Activated naive CD8-positive, alpha-beta T cell treated with anti-CD3 and anti-CD28 coated beads, Interleukin-2, amount 50 U/mL, for 16 hours (primary cell): Measurements from ENCODE around the gene LRP1-AS.

Experiments used
- DNase-seq: peaks from one replicate; pipeline ENCODE4 v3.0.0-alpha.2; 2020; ENCODE audit warnings: low read depth, low spot score

Gene LRP1-AS

GRCh38 chr12:57141249-57141648 is 6.2 kb downstream of the LRP1-AS start:
- no peak for DNase-seq

GRCh38 chr12:57139796-57140649 is 7.4 kb downstream of the LRP1-AS start:
- no peak for DNase-seq

GRCh38 chr12:57138526-57139272 is 8.7 kb downstream of the LRP1-AS start:
- DNase-seq, result no peak

- DNase-seq, result no peak
Observed at GRCh38 chr12:57135527-57136326, 11.7 kb downstream of the LRP1-AS start.

- DNase-seq, result no peak
Observed at GRCh38 chr12:57134949-57135348, 12.5 kb downstream of the LRP1-AS start.

- no peak for DNase-seq
Observed at GRCh38 chr12:57133916-57134315, 13.5 kb downstream of the LRP1-AS start.

GRCh38 chr12:57133013-57133569 is 14.3 kb downstream of the LRP1-AS start:
- no peak for DNase-seq

GRCh38 chr12:57131896-57132744 is 15.3 kb downstream of the LRP1-AS start:
- DNase-seq, result no peak

- DNase-seq, result no peak
Observed at GRCh38 chr12:57130941-57131340, 16.5 kb downstream of the LRP1-AS start.

- DNase-seq, result no peak
Observed at GRCh38 chr12:57129889-57130288, 17.5 kb downstream of the LRP1-AS start.

- no peak for DNase-seq
Observed at GRCh38 chr12:57129321-57129842, 18.0 kb downstream of the LRP1-AS start.

GRCh38 chr12:57128519-57129247 is 18.7 kb downstream of the LRP1-AS start:
- DNase-seq, result no peak

- peak; percentile 49 for DNase-seq
Observed at GRCh38 chr12:57127726-57128518, 19.5 kb downstream of the LRP1-AS start, which contains the start of gene LRP1. TSS of gene LRP1 (plus strand) at chr12:57128483. CDS start at chr12:57128965, 482 bp downstream.

- no peak for DNase-seq
Observed at GRCh38 chr12:57127101-57127725, 20.2 kb downstream of the LRP1-AS start.

GRCh38 chr12:57126561-57126960 is 20.9 kb downstream of the LRP1-AS start:
- no peak for DNase-seq

GRCh38 chr12:57126061-57126460 is 21.4 kb downstream of the LRP1-AS start:
- no peak for DNase-seq

- DNase-seq, result peak; percentile 59
Observed at GRCh38 chr12:57124261-57124877, 23.1 kb downstream of the LRP1-AS start.

GRCh38 chr12:57123813-57124212 is 23.6 kb downstream of the LRP1-AS start:
- no peak for DNase-seq
